CD14-positive monocyte (primary cell): ENCODE data around the gene RGS3. TPM values are rescaled to one million over a fixed set of nuclear protein-coding genes. Genes with fewer than 3 reads are reported as not detected.

Experiments
- DNase-seq, 3 donors: peaks; one replicate each; pipeline ENCODE4 v3.0.0-alpha.2; 2011 to 2022
- H2AFZ ChIP-seq: 2 replicates; pipeline ENCODE4 v1.6.0; 2012; ENCODE audit warnings: mild to moderate bottlenecking, low read depth, low read length, inconsistent platforms; ENCODE audit not compliant: insufficient read depth, poor library complexity, severe bottlenecking
- H3K27ac ChIP-seq, 2 donors: 1 replicate in 1 of 2; 2 replicates in 1 of 2; pipeline ENCODE4 v1.5.1; 2012 to 2013; ENCODE audit warnings: low read length in 2 of 2, control low read depth in 1 of 2, inconsistent platforms in 1 of 2, low read depth in 1 of 2, mild to moderate bottlenecking in 1 of 2
- H3K27me3 ChIP-seq, 2 donors: one replicate each; pipeline versions ENCODE4 v1.6.0 to v1.6.1; 2011 to 2013; ENCODE audit warnings: low read length in 2 of 2; ENCODE audit not compliant: control insufficient read depth in 2 of 2, insufficient read depth in 2 of 2
- H3K36me3 ChIP-seq, 2 donors: replicated peaks in 1 of 2; 1 replicate in 1 of 2; 2 replicates in 1 of 2; pipeline versions ENCODE4 v1.5.1 to v1.6.1; 2012 to 2013; ENCODE audit warnings: low read length in 2 of 2, control low read depth in 1 of 2, inconsistent platforms in 1 of 2, mild to moderate bottlenecking in 1 of 2; ENCODE audit not compliant: insufficient read depth in 2 of 2, control insufficient read depth in 1 of 2
- H3K4me1 ChIP-seq, 2 donors: 1 replicate in 1 of 2; 2 replicates in 1 of 2; pipeline versions ENCODE4 v1.5.1 to v1.6.1; 2012 to 2013; ENCODE audit warnings: low read length in 2 of 2, control low read depth in 1 of 2, inconsistent platforms in 1 of 2, mild to moderate bottlenecking in 1 of 2, moderate library complexity in 1 of 2; ENCODE audit not compliant: insufficient read depth in 2 of 2, control insufficient read depth in 1 of 2
- H3K4me2 ChIP-seq: replicated peaks from 2 replicates; pipeline ENCODE3; 2012; ENCODE audit warnings: low read length, moderate library complexity, mild to moderate bottlenecking; ENCODE audit not compliant: poor library complexity, severe bottlenecking; ENCODE audit errors: extremely low read depth
- H3K4me3 ChIP-seq, 3 experiments: fragments of 200-600 bp in 1 of 3; sonication (generic) in 1 of 3; replicated peaks in 1 of 3; 1 replicate in 2 of 3; 2 replicates in 1 of 3; pipeline ENCODE4 v1.5.1; 2011 to 2013; ENCODE audit warnings: low read length in 3 of 3, mild to moderate bottlenecking in 3 of 3, control low read depth in 2 of 3, low read depth in 2 of 3, inconsistent platforms in 1 of 3, moderate library complexity in 1 of 3
- H3K79me2 ChIP-seq: 2 replicates; pipeline ENCODE4 v1.6.0; 2012; ENCODE audit warnings: mild to moderate bottlenecking, control low read depth, inconsistent platforms, low read length, moderate library complexity; ENCODE audit not compliant: insufficient read depth
- H3K9ac ChIP-seq: 2 replicates; pipeline ENCODE4 v1.6.0; 2017; ENCODE audit warnings: low read length, mild to moderate bottlenecking; ENCODE audit not compliant: insufficient read depth, poor library complexity, severe bottlenecking
- H3K9me3 ChIP-seq, 2 donors: replicated peaks in 1 of 2; 1 replicate in 1 of 2; 2 replicates in 1 of 2; pipeline versions ENCODE4 v1.5.1 to v1.6.1; 2012 to 2013; ENCODE audit warnings: low read length in 2 of 2, control low read depth in 1 of 2; ENCODE audit not compliant: control insufficient read depth in 1 of 2, insufficient read depth in 1 of 2
- H4K20me1 ChIP-seq: 2 replicates; pipeline ENCODE4 v1.6.0; 2012; ENCODE audit warnings: mild to moderate bottlenecking, low read length, control low read depth, moderate library complexity; ENCODE audit not compliant: insufficient read depth
- H3K27ac Mint-ChIP-seq, 7 donors: one replicate each; pipeline ENCODE4 v1.8.0; 2020; ENCODE audit warnings: mild to moderate bottlenecking in 7 of 7, mixed read lengths in 7 of 7, moderate library complexity in 6 of 7, inconsistent platforms in 2 of 7
- H3K27me3 Mint-ChIP-seq, 3 donors: one replicate each; pipeline ENCODE4 v1.8.0; 2021 to 2022; ENCODE audit warnings: low read depth in 3 of 3, mild to moderate bottlenecking in 3 of 3, mixed read lengths in 3 of 3, moderate library complexity in 3 of 3, inconsistent platforms in 1 of 3
- H3K36me3 Mint-ChIP-seq, 2 donors: one replicate each; pipeline ENCODE4 v1.8.0; 2020; ENCODE audit warnings: mixed read lengths in 2 of 2, inconsistent platforms in 1 of 2, mild to moderate bottlenecking in 1 of 2
- H3K4me1 Mint-ChIP-seq: one replicate; pipeline ENCODE4 v1.8.0; 2020; ENCODE audit warnings: mild to moderate bottlenecking, mixed read lengths
- H3K4me3 Mint-ChIP-seq, 2 donors: one replicate each; pipeline ENCODE4 v1.8.0; 2020; ENCODE audit warnings: mild to moderate bottlenecking in 2 of 2, mixed read lengths in 2 of 2, moderate library complexity in 1 of 2
- H3K9me3 Mint-ChIP-seq, 7 donors: one replicate each; pipeline ENCODE4 v1.8.0; 2020 to 2022; ENCODE audit warnings: mixed read lengths in 7 of 7, mild to moderate bottlenecking in 6 of 7, moderate library complexity in 6 of 7, inconsistent platforms in 2 of 7
- WGBS: methylation state at CpG from one replicate; pipeline ENCODE4 v1.1.5; 2013; ENCODE audit warnings: missing lambda C conversion rate; ENCODE audit not compliant: insufficient coverage; 5-methylcytosine and 5-hydroxymethylcytosine counted together
- intact Hi-C, 2 donors: fragments of 100-400 bp; cut with micrococcal nuclease; formaldehyde crosslinking; loops; one replicate each; pipeline versions ENCODE4 v1.15.0 to v1.15.1; 2023
- polyA plus RNA-seq, 3 donors: library from polyadenylated mRNA; depleted of rRNA in 1 of 3; unstranded in 2 of 3; stranded (reverse) in 1 of 3; fragments of 300-500 nt in 2 of 3; fragments of >200 nt in 1 of 3; fragmentation: Illumina TruSeq in 2 of 3; gene quantifications; 1 replicate in 2 of 3; 2 replicates in 1 of 3; pipeline ENCODE4 v1.2.3, GENCODE V29; 2012 to 2021
- TF ChIP-seq, protein P1 (sequence below): fragments of 200-600 bp; IDR thresholded peaks from one replicate; pipeline ENCODE4 v1.8.0; 2022; ENCODE audit warnings: antibody characterized with exemption, mild to moderate bottlenecking

RGS3 gene
- polyA plus RNA-seq, 3 donors, result 9.1 to 16.2 (median 15.8) TPM

DNA sequence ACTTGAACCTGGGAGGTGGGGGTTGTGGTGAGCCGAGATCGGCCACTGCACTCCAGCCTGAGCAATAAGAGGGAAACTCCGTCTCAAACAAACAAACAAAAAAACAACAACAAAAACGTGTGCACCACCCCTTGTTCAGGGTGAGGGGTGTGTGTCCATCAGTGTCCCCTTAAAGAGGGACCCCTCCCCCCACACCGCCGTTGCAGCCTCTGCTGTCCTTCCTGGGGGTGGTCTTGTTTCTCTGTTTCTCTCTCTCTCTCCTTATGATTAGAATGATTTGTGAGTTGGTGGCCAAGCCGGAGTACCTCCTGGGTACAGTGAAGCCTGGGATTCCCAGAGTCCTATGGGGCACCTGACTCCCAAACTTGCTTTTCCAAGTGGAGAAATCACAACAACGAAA, 49.6 kb downstream of the RGS3 start:
- Mint-ChIP-seq H3K36me3 (no peaks in the 10 kb centered on the region), H3K27ac (no peak overlapping the region), H3K27me3 (peaks cover 0 to 1% (median 0%) of the 10 kb centered on the region in 3 donors), H3K9me3 (peaks cover 0 to 2% (median 0%) of the 10 kb centered on the region in 7 donors), H3K4me1 (peaks cover 26% of the 10 kb centered on the region), H3K4me3 (no peak overlapping the region)
- Histone ChIP-seq H3K9me3 (no peaks in the 10 kb centered on the region), H3K27me3 (no peaks in the 10 kb centered on the region), H3K4me1 (peaks cover 13 to 20% of the 10 kb centered on the region in 2 donors), H4K20me1 (no peaks in the 10 kb centered on the region), H3K27ac (no peak overlapping the region), H3K36me3 (no peaks in the 10 kb centered on the region), H3K79me2 (no peaks in the 10 kb centered on the region), H3K9ac (no peak overlapping the region), H3K4me3 (no peak overlapping the region), H3K4me2 (no peak overlapping the region), H2AFZ (no peak overlapping the region)
- WGBS, result no CpG with 5 or more reads among the region's 8 CpGs
- TF ChIP-seq, protein P1, sequence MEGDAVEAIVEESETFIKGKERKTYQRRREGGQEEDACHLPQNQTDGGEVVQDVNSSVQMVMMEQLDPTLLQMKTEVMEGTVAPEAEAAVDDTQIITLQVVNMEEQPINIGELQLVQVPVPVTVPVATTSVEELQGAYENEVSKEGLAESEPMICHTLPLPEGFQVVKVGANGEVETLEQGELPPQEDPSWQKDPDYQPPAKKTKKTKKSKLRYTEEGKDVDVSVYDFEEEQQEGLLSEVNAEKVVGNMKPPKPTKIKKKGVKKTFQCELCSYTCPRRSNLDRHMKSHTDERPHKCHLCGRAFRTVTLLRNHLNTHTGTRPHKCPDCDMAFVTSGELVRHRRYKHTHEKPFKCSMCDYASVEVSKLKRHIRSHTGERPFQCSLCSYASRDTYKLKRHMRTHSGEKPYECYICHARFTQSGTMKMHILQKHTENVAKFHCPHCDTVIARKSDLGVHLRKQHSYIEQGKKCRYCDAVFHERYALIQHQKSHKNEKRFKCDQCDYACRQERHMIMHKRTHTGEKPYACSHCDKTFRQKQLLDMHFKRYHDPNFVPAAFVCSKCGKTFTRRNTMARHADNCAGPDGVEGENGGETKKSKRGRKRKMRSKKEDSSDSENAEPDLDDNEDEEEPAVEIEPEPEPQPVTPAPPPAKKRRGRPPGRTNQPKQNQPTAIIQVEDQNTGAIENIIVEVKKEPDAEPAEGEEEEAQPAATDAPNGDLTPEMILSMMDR, result no peak
- no peak for DNase-seq
- intact Hi-C loops, result no loop called here

DNA sequence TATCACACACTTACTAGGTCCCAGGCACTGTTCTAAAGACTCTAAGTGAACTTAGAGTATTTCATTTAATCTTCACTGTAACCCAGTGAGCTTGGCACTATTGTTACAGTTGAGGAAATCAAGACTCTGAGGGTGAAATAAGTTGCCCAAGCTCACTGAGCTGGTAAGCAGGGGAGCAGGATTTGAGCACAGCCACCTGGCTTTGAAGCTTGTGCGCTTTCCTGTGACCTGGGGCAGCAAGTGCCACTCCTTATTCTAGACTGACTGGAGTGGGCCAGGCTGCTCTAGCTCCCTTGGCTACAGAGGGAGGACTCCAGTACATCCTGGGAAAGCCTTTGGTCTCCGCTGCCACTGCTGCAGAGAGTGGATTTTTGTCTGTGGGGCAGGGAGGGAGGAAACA, 50.0 kb downstream of the RGS3 start:
- no peaks in the 10 kb centered on the region for H3K79me2 ChIP-seq
- H3K4me2 ChIP-seq, result no peak overlapping the region
- H3K4me3 Mint-ChIP-seq, result no peak overlapping the region
- H3K4me3 ChIP-seq, result no peak overlapping the region
- no peaks in the 10 kb centered on the region for H3K36me3 ChIP-seq
- no peaks in the 10 kb centered on the region for H3K36me3 Mint-ChIP-seq
- WGBS, result 94% methylated on average over 2 of the region's 2 CpGs
- H3K4me1 ChIP-seq, result peaks cover 13 to 20% of the 10 kb centered on the region in 2 donors
- no peak overlapping the region for H3K27ac ChIP-seq
- H3K27ac Mint-ChIP-seq, result no peak overlapping the region
- H3K9me3 Mint-ChIP-seq, result peaks cover 0 to 2% (median 0%) of the 10 kb centered on the region in 7 donors
- intact Hi-C loops, result no loop called here
- DNase-seq, result no peak
- TF ChIP-seq, protein P1, result no peak
- H4K20me1 ChIP-seq, result no peaks in the 10 kb centered on the region
- H2AFZ ChIP-seq, result no peak overlapping the region
- no peak overlapping the region for H3K9ac ChIP-seq
- H3K27me3 Mint-ChIP-seq, result peaks cover 0 to 1% (median 0%) of the 10 kb centered on the region in 3 donors
- H3K9me3 ChIP-seq, result no peaks in the 10 kb centered on the region
- H3K4me1 Mint-ChIP-seq, result peaks cover 27% of the 10 kb centered on the region
- no peaks in the 10 kb centered on the region for H3K27me3 ChIP-seq
